Mucosa of rectum (tissue), 2 donors: ENCODE results near the gene TRIM15.
A peak's percentile ranks its signal among the peaks of the same experiment; 100 is the strongest.
"Not testable (repeated sequence)": the region's sequence is repeated elsewhere in the genome, so short reads cannot be mapped to it uniquely, and the experiment has no call there.

Source experiments
- H3K27ac ChIP-seq, 2 donors: one replicate each; pipeline ENCODE4 v1.7.0; 2013; ENCODE audit warnings: inconsistent platforms in 2 of 2, low read depth in 2 of 2, low read length in 2 of 2
- H3K27me3 ChIP-seq, 2 donors: one replicate each; pipeline ENCODE4 v1.7.0; 2013; ENCODE audit warnings: low read length in 2 of 2; ENCODE audit not compliant: control insufficient read depth in 2 of 2, insufficient read depth in 2 of 2
- H3K36me3 ChIP-seq, 2 donors: one replicate each; pipeline ENCODE4 v1.7.0; 2013; ENCODE audit warnings: low read length in 2 of 2; ENCODE audit not compliant: control insufficient read depth in 2 of 2, insufficient read depth in 2 of 2
- H3K4me1 ChIP-seq, 2 donors: one replicate each; pipeline ENCODE4 v1.7.0; 2013; ENCODE audit warnings: low read length in 2 of 2, mild to moderate bottlenecking in 1 of 2; ENCODE audit not compliant: control insufficient read depth in 2 of 2, insufficient read depth in 2 of 2
- H3K4me3 ChIP-seq, 2 donors: one replicate each; pipeline ENCODE4 v1.7.0; 2013; ENCODE audit warnings: low read length in 2 of 2
- H3K9ac ChIP-seq, 2 donors: one replicate each; pipeline ENCODE4 v1.7.0; 2013; ENCODE audit warnings: low read length in 2 of 2, low read depth in 1 of 2, mild to moderate bottlenecking in 1 of 2
- H3K9me3 ChIP-seq, 2 donors: one replicate each; pipeline ENCODE4 v1.7.0; 2013; ENCODE audit warnings: low read length in 2 of 2; ENCODE audit not compliant: control insufficient read depth in 2 of 2
- donor health status: healthy.
- donor health status: Normal muscosa, but diverticular disease.

The TRIM15 gene

DNA sequence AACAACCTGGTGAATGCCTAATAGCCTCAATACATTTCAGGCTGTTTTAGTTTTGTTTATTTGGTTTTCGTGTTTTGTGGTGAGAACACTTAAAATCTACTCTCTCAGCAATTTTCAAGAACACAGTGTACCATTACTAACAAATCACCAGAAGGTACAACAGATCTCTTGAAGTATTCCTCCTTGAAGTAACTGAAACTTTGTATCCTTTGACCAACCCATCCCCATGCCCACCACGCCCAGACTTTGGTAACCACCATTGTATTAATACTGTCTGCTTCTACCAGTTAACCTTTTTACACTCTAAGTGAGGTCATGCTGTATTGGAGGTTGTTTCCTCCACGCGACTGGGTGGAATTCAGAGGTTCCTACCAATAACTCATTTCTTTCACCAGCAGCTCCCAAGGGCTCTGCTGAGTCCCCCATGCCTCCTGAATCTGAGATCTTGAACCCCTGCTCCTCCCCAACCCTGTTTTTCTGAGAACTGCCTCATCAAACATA is 33.1 kb upstream of the TRIM15 start:
- H3K4me1 ChIP-seq, result peaks cover 10 to 16% of the 10 kb centered on the region in 2 donors
- peak overlapping the region in 1 of 2 donors; percentile 30 for H3K9ac ChIP-seq
- peak overlapping the region; percentile 62 to 79 for H3K27ac ChIP-seq
- H3K27me3 ChIP-seq, result peaks cover 0 to 11% of the 10 kb centered on the region in 2 donors
- no peaks in the 10 kb centered on the region for H3K36me3 ChIP-seq
- no peaks in the 10 kb centered on the region for H3K9me3 ChIP-seq
- H3K4me3 ChIP-seq, result peak overlapping the region; percentile 24 to 54

DNA sequence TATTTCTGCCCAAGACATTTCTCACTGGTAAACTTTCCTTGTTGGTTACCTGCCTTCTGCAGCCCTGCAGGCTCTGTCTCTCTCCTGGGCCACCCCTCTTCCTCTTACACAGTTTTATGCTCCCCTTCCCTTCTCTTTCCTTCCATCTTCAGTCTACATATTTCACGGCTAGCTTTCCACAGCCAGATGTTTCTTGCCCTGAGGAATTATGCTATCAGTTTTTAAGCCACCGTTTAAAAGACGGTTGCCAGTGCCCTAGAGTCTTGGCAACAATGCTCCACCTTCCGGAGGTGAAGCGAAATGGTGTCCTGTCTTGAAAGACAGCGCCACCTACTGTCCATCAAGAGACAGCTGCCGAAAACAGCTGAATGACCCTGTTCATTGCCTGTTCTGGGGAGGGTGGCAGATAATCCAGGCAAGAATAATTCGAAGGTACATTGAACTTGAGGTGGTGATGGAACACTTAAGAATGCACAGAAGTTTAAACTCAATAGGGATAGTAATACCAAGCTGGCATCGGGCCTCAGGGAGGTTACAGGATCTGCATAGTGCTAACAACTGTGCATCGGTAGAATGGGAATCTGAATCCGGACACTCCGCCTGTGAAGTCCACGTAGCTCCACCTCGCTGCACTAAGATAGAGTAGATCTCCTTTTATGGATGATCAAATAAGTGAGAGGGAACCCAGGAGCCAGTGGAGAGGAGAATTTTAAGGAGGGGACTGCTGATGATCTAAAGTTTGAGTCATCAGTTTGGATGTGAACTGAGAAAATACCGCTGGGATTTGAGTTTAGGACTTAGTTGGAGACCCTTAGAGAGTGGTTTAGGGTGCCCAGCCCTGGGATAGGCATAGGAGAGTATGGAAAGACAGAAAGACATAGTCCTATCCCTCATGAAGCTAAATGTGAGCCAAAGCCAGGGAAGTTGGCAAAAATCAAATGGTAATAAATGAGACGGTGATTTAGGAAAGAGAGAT is 32.2 kb upstream of the TRIM15 start:
- Histone ChIP-seq H3K4me3 (peak overlapping the region; percentile 24 to 46), H3K9ac (peak overlapping the region; percentile 30 to 58), H3K9me3 (no peaks in the 10 kb centered on the region), H3K4me1 (peaks cover 19 to 23% of the 10 kb centered on the region in 2 donors), H3K27me3 (peaks cover 0 to 11% of the 10 kb centered on the region in 2 donors), H3K27ac (peak overlapping the region; percentile 62 to 79), H3K36me3 (no peaks in the 10 kb centered on the region)

DNA sequence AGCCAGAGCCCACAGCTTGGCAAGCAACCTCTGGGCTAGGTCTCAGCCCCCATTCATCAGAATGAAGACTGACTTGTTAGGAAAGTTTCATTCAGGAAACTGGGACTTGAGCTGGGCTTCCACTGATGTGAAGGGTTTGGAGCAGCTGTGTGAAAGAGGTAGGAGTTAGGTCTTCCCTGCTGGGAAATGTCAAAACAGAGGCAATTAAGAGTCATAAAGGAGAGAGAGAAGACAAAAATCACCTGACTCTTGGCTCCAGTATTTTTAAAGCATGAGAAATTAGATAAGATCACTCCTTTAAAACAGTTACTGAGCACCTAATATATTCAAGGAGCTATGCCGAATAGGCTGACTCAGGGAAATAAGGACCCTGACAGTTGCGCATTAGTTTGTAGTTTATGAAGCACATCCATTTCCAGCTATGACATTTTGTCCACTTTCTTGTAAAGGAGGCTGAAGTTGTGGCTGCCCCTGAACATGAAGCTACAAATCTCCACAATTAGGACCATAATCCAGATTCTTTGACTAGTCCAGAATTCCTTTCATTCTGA is 31.3 kb upstream of the TRIM15 start:
- H3K27me3 ChIP-seq, result peaks cover 0 to 11% of the 10 kb centered on the region in 2 donors

DNA sequence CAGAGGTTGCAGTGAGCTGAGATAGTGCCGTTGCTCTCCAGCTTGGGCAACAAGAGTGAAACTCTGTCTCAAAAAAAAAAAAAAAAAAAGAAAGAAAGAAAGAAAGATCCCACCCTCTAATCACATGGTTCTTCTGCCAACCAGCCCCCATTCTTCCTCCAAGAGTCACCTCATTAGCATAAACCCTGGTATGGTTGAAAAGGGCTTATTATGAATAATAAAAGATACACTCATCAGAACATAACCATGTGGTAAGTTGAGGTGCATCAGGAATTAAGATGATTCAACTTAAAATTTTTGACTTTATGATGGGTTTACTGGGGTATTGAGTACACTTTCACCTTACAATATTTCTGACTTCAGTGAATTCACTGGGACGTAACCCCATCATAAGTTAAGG is 28.2 kb upstream of the TRIM15 start:
- Histone ChIP-seq H3K4me3 (no peak overlapping the region), H3K27me3 (peaks cover 0 to 5% of the 10 kb centered on the region in 2 donors)

More for the DNA sequence above, 31.3 kb upstream of the TRIM15 start:
- Histone ChIP-seq H3K4me1 (peaks cover 24 to 30% of the 10 kb centered on the region in 2 donors), H3K36me3 (no peaks in the 10 kb centered on the region), H3K9me3 (no peaks in the 10 kb centered on the region), H3K4me3 (no peak overlapping the region), H3K9ac (no peak overlapping the region), H3K27ac (no peak overlapping the region)

DNA sequence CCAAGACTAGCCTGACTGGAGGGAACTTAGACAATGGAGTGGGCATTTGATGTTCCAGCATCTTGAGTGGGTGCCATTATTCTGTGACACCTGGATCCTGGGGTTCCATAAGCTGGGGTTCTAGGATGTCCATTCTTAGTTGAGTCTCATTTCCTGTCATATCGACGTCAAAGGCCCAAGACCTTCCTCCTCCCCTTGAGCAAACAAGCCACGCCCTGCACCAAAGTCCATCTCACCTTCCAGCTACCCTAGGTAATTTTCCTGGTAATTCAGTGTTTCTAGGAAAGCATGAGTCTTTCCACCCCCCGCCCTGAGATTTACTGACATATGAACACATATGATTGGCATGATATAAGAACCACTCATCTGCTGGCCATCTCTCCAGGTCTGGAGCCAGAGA is 27.6 kb upstream of the TRIM15 start, which contains the start of gene TRIM40:
Gene TRIM40, plus strand, starts transcription at position 384 of the 400 bp plus-strand sequence. CDS start 897 bp downstream, outside the sequence.
- H3K9ac ChIP-seq, result peak within 1 kb of the TSS in 1 of 2 donors; percentile 59
- H3K27me3 ChIP-seq, result peaks cover 0 to 5% of the 10 kb centered on the region in 2 donors
- no peaks in the 10 kb centered on the region for H3K36me3 ChIP-seq
- peaks cover 16% of the 10 kb centered on the region in 2 donors for H3K4me1 ChIP-seq
- no peaks in the 10 kb centered on the region for H3K9me3 ChIP-seq
- peak within 1 kb of the TSS; percentile 54 to 63 for H3K27ac ChIP-seq
- H3K4me3 ChIP-seq, result peak within 1 kb of the TSS; percentile 13 to 23

More for the DNA sequence above, 28.2 kb upstream of the TRIM15 start:
- Histone ChIP-seq H3K9me3 (no peaks in the 10 kb centered on the region), H3K27ac (peak overlapping the region in 1 of 2 donors; percentile 63), H3K9ac (no peak overlapping the region), H3K36me3 (no peaks in the 10 kb centered on the region), H3K4me1 (peaks cover 20 to 22% of the 10 kb centered on the region in 2 donors)

DNA sequence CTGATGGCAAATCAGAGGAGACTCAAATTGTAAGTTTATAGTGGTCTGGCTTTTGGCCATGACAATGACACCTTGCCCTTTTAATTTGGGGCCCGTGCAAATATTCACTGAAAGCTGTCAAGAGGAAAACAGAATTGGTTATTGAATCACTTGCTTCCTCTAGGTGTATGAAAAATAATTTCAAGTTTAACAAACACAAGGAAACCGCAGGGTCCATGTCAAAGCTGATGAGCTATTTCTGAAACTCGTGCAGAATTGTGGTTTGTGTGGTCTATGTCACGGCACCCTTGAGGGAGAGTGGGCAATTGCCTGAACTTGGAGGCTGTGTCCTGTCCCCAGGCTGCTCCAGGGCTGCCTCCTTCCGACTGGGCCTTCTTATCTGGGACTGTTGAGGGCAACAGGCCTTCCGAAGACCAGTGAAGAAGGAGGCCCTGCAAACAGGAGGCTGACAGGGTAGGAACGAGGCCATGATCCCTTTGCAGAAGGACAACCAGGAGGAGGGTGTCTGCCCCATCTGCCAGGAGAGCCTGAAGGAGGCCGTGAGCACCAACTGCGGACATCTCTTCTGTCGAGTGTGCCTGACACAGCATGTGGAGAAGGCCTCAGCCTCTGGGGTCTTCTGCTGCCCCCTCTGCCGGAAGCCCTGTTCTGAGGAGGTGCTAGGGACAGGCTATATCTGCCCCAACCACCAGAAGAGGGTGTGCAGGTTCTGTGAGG is 26.6 kb upstream of the TRIM15 start:
- H3K9ac ChIP-seq, result no peak overlapping the region
- H3K27me3 ChIP-seq, result peaks cover 0 to 5% of the 10 kb centered on the region in 2 donors
- H3K27ac ChIP-seq, result peak overlapping the region; percentile 54 to 63
- peak overlapping the region in 1 of 2 donors; percentile 13 for H3K4me3 ChIP-seq
- peaks cover 14% of the 10 kb centered on the region in 2 donors for H3K4me1 ChIP-seq
- no peaks in the 10 kb centered on the region for H3K36me3 ChIP-seq
- H3K9me3 ChIP-seq, result no peaks in the 10 kb centered on the region

DNA sequence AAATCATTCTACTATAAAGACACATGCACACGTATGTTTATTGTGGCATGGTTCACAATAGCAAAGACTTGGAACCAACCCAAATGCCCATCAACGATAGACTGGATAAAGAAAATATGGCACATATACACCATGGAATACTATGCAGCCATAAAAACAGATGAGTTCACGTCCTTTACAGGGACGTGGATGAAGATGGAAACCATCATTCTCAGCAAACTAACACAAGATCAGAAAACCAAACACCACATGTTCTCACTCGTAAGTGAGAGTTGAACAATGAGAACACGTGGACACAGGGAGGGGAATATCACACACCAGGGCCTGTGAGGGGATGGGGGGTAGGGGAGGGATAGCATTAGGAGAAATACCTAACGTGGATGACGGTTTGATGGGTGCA is 23.1 kb upstream of the TRIM15 start:
- not testable (repeated sequence) for H3K27me3 ChIP-seq, H3K9ac ChIP-seq, H3K4me3 ChIP-seq, H3K27ac ChIP-seq, H3K9me3 ChIP-seq, H3K36me3 ChIP-seq
- peaks cover 21 to 25% of the 10 kb centered on the region in 2 donors for H3K4me1 ChIP-seq

DNA sequence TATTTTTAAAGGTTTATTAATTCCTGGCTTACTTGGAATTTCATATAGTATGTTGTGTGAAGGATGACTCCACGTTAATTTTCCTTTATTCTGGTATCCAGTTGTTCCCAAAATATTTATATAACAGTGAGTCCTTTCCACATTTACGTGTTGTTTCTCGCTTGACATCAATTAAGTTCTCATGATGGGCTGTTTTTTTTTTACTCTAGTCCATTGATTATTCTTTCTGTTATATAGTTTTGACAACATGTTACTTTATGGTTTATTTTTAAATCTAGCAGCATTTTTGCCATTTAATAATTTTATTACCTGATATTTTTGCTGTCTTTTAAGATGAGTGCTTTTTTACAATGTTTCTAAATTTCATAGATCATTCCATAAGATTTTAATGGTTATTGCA is 20.7 kb upstream of the TRIM15 start:
- Histone ChIP-seq H3K9me3 (no peaks in the 10 kb centered on the region), H3K9ac (no peak overlapping the region), H3K4me1 (peaks cover 7 to 11% of the 10 kb centered on the region in 2 donors), H3K36me3 (no peaks in the 10 kb centered on the region), H3K4me3 (no peak overlapping the region), H3K27ac (no peak overlapping the region), H3K27me3 (no peaks in the 10 kb centered on the region)

DNA sequence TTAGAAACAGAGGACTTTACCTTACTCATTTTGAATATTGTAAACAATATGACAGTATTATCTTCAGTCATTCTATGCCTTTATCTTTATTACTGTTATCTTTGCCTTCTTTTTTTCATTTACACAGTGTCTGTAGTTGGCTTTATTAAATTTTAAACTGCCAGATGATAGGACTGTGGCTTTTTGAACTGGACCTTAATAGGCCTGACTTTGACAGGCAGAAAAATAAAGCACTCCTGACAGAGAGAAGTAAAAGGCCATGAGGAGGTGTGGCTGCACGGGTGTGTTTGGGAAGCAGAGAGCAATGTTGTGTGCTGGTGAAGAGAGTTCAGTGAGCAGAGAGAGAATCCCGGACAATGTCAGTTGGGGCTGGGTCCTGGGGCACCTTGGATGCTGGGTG is 19.6 kb upstream of the TRIM15 start:
- H3K27me3 ChIP-seq, result no peaks in the 10 kb centered on the region
- no peaks in the 10 kb centered on the region for H3K36me3 ChIP-seq
- H3K4me3 ChIP-seq, result peak overlapping the region in 1 of 2 donors; percentile 34
- H3K9ac ChIP-seq, result no peak overlapping the region
- H3K4me1 ChIP-seq, result peaks cover 7 to 11% of the 10 kb centered on the region in 2 donors
- H3K9me3 ChIP-seq, result no peaks in the 10 kb centered on the region
- peak overlapping the region; percentile 12 to 47 for H3K27ac ChIP-seq
